Measurements from ENCODE around the gene XRN2. TPM values are rescaled to one million over a fixed set of nuclear protein-coding genes. Genes with fewer than 3 reads are reported as not detected.

The XRN2 gene
- total RNA-seq, 1 experiment from 2014 or later: 118 TPM

DNA sequence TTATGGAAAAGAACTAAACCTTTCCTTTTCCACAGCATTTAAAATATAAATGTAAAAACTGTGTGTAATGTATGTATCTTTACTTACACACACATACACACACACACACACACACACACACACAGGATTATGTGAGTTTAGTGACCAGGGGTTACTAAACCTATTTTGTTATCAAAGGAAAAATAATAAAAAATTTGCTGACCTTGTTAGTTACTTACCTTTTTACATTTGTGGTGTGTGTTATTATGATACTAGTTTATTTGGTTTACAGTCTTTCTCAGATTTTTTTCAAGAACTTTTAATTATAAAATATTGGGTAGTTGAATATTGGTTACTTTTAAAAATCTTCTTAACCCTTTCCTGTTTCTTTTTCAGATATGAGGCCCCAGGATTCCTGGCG, 78.5 kb downstream of the XRN2 start (continued):
- TF ChIP-seq ERG (CRISPR knock-in tag; IDR thresholded peaks at IDR 0.05): no peak
- no peak for TF ChIP-seq ZNF263 (CRISPR knock-in tag; IDR thresholded peaks at IDR 0.05; ENCODE audit: low read depth)
- no peak for TF ChIP-seq NFYB (CRISPR knock-in tag; conservative IDR thresholded peaks at IDR 0.05; ENCODE audit: low read depth)
- no peak for TF ChIP-seq TEAD4 (CRISPR knock-in tag; IDR thresholded peaks at IDR 0.05)

DNA sequence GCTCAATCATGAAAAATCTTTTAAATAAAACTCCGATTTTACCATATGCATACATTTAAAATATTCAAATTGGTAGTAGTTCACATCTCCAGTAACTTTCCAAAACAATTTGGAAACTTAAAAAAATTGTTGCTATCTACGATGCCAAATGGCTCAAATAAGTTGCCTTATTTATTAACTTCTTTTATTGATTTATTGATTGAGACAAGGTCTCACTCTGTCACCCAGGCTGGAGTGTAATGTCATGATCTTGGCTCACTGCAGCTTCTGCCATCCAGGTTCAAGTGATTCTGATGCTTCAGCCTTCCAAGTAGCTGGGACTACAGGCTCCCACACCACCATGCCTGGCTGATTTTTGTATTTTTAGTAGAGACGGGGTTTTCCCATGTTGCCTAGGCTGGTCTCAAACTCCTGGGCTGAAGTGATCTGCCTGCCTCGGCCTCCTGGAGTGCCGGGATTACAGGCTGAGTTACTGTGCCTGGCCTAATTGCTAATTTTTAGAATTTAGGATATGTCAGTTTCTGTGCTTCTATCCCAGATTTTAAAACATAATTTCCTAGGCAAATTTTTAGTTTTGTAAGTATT, 81.3 kb downstream of the XRN2 start:
- no peak for DNase-seq (ENCODE audit: low spot score)
- ATAC-seq: no peak
- Mint-ChIP-seq H3K4me1 (peaks cover 24% of the 10 kb centered on the region), H3K4me3 (no peak overlapping the region), H3K36me3 (peaks cover 37% of the 10 kb centered on the region), H3K9me3 (no peaks in the 10 kb centered on the region), H3K27ac (no peak overlapping the region), H3K27me3 (ENCODE audit: low read depth) (no peaks in the 10 kb centered on the region)
- POLR2A ChIA-PET: no interaction called here
- CTCF ChIA-PET: interaction anchor here (1.0 kb wide), 2 partner anchors 121 to 149 kb away, joined by 4 read pairs; no protein-coding TSS in a partner anchor
- TF ChIP-seq, protein P1, sequence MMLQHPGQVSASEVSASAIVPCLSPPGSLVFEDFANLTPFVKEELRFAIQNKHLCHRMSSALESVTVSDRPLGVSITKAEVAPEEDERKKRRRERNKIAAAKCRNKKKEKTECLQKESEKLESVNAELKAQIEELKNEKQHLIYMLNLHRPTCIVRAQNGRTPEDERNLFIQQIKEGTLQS (CRISPR knock-in tag; conservative IDR thresholded peaks at IDR 0.05): no peak
- TF ChIP-seq EMX1 (CRISPR knock-in tag; IDR thresholded peaks at IDR 0.05): no peak
- no peak for TF ChIP-seq TEAD4 (CRISPR knock-in tag; IDR thresholded peaks at IDR 0.05)
- TF ChIP-seq ZBTB21 (CRISPR knock-in tag; IDR thresholded peaks at IDR 0.05; ENCODE audit: borderline replicate concordance): no peak
- TF ChIP-seq, protein P2, sequence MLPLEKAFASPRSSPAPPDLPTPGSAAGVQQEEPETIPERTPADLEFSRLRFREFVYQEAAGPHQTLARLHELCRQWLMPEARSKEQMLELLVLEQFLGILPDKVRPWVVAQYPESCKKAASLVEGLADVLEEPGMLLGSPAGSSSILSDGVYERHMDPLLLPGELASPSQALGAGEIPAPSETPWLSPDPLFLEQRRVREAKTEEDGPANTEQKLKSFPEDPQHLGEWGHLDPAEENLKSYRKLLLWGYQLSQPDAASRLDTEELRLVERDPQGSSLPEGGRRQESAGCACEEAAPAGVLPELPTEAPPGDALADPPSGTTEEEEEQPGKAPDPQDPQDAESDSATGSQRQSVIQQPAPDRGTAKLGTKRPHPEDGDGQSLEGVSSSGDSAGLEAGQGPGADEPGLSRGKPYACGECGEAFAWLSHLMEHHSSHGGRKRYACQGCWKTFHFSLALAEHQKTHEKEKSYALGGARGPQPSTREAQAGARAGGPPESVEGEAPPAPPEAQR (CRISPR knock-in tag; IDR thresholded peaks at IDR 0.05): no peak
- no peak for TF ChIP-seq SOX15 (CRISPR knock-in tag; IDR thresholded peaks at IDR 0.05)
- TF ChIP-seq, protein P3, sequence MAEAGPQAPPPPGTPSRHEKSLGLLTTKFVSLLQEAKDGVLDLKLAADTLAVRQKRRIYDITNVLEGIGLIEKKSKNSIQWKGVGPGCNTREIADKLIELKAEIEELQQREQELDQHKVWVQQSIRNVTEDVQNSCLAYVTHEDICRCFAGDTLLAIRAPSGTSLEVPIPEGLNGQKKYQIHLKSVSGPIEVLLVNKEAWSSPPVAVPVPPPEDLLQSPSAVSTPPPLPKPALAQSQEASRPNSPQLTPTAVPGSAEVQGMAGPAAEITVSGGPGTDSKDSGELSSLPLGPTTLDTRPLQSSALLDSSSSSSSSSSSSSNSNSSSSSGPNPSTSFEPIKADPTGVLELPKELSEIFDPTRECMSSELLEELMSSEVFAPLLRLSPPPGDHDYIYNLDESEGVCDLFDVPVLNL (CRISPR knock-in tag; IDR thresholded peaks at IDR 0.05; ENCODE audit: borderline replicate concordance, low read depth): no peak
- TF ChIP-seq, protein P4, sequence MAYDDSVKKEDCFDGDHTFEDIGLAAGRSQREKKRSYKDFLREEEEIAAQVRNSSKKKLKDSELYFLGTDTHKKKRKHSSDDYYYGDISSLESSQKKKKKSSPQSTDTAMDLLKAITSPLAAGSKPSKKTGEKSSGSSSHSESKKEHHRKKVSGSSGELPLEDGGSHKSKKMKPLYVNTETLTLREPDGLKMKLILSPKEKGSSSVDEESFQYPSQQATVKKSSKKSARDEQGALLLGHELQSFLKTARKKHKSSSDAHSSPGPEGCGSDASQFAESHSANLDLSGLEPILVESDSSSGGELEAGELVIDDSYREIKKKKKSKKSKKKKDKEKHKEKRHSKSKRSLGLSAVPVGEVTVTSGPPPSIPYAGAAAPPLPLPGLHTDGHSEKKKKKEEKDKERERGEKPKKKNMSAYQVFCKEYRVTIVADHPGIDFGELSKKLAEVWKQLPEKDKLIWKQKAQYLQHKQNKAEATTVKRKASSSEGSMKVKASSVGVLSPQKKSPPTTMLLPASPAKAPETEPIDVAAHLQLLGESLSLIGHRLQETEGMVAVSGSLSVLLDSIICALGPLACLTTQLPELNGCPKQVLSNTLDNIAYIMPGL (CRISPR knock-in tag; IDR thresholded peaks at IDR 0.05): no peak

DNA sequence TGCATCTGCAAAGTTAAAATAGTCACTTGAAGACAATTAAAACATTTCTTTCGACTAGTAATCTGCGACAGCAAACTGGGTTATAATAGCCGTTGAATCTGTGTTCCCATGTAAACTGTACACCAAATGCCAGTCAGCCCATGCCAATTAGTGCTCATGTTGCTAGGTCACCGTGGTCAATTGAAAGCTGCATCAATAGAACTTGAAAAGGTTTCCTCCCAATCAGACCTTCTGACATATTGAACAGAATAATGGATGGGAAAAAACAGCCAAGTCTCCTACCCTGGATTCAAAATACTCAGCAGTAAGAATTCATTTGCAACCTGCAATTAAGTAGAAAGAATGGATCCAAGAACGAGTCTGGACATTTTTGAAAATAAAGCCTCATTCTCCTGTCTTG, 83.0 kb downstream of the XRN2 start:
- H3K27me3 Mint-ChIP-seq (ENCODE audit: low read depth): peaks cover 11% of the 10 kb centered on the region
- no peak overlapping the region for H3K27ac Mint-ChIP-seq
- ATAC-seq (no peak), DNase-seq (ENCODE audit: low spot score) (no peak)
- peaks cover 37% of the 10 kb centered on the region for H3K36me3 Mint-ChIP-seq
- no peak overlapping the region for H3K4me3 Mint-ChIP-seq
- CTCF ChIA-PET: no interaction called here
- TF ChIP-seq ZNF425 (CRISPR knock-in tag; conservative IDR thresholded peaks at IDR 0.05) (no peak), FOXJ3 (CRISPR knock-in tag; IDR thresholded peaks at IDR 0.05; ENCODE audit: borderline replicate concordance) (no peak)
- peaks cover 36% of the 10 kb centered on the region for H3K4me1 Mint-ChIP-seq
- POLR2A ChIA-PET: no interaction called here
- no peaks in the 10 kb centered on the region for H3K9me3 Mint-ChIP-seq
